H4 (cell line): ENCODE data around the gene GABRR2. TPM values are rescaled to one million over a fixed set of nuclear protein-coding genes. Genes with fewer than 3 reads are reported as not detected.
"Not testable (repeated sequence)": the region's sequence is repeated elsewhere in the genome, so short reads cannot be mapped to it uniquely, and the experiment has no call there.

ENCODE experiments used
- DNase-seq: peaks from one replicate; pipeline ENCODE4 v3.0.0-alpha.2; 2015; ENCODE audit warnings: low spot score
- total RNA-seq: library from RNA; depleted of rRNA; stranded (reverse); fragments of >200 nt; shearing (Covaris generic); gene quantifications from 2 replicates; pipeline ENCODE4 v1.2.3, GENCODE V29; 2014

The GABRR2 gene
- total RNA-seq, 1 experiment from 2014 or later, result 0.08 TPM

- DNase-seq, result no peak
Measured at GRCh38 chr6:89257781-89258180, 57.3 kb downstream of the GABRR2 start.

- DNase-seq, result no peak
Measured at GRCh38 chr6:89257346-89257745, 57.8 kb downstream of the GABRR2 start.

GRCh38 chr6:89255417-89255816 is 59.7 kb downstream of the GABRR2 start:
- no peak for DNase-seq

GRCh38 chr6:89254569-89254968 is 60.5 kb downstream of the GABRR2 start:
- DNase-seq, result no peak

- no peak for DNase-seq
Measured at GRCh38 chr6:89252907-89253306, 62.2 kb downstream of the GABRR2 start.

- no peak for DNase-seq
Measured at GRCh38 chr6:89251976-89252375, 63.1 kb downstream of the GABRR2 start.

GRCh38 chr6:89251170-89251569 is 63.9 kb downstream of the GABRR2 start:
- no peak for DNase-seq

GRCh38 chr6:89250239-89250638 is 64.9 kb downstream of the GABRR2 start:
- DNase-seq, result no peak

GRCh38 chr6:89244241-89244985 is 70.7 kb downstream of the GABRR2 start:
- no peak for DNase-seq

- no peak for DNase-seq
Measured at GRCh38 chr6:89243331-89243629, 71.8 kb downstream of the GABRR2 start.

GRCh38 chr6:89242574-89243330 is 72.3 kb downstream of the GABRR2 start:
- peak; percentile 39 for DNase-seq

GRCh38 chr6:89239338-89239737 is 75.8 kb downstream of the GABRR2 start:
- no peak for DNase-seq

GRCh38 chr6:89237158-89237557 is 77.9 kb downstream of the GABRR2 start:
- no peak for DNase-seq

GRCh38 chr6:89233605-89234004 is 81.5 kb downstream of the GABRR2 start:
- DNase-seq, result not testable (repeated sequence)

GRCh38 chr6:89222712-89223039 is 92.4 kb downstream of the GABRR2 start:
- no peak for DNase-seq

GRCh38 chr6:89221971-89222711 is 93.0 kb downstream of the GABRR2 start:
- DNase-seq, result peak; percentile 23

- DNase-seq, result no peak
Measured at GRCh38 chr6:89221129-89221528, 94.0 kb downstream of the GABRR2 start.

GRCh38 chr6:89217299-89217910 is 97.7 kb downstream of the GABRR2 start, which contains the start of gene GABRR1:
TSS of gene GABRR1 (minus strand) at chr6:89217358. CDS start at chr6:89217322, 36 bp downstream.
- no peak for DNase-seq

GRCh38 chr6:89216411-89216810 is 98.7 kb downstream of the GABRR2 start:
- no peak for DNase-seq

- no peak for DNase-seq
Measured at GRCh38 chr6:89215391-89215790, 99.7 kb downstream of the GABRR2 start.

- DNase-seq, result no peak
Measured at GRCh38 chr6:89214197-89214596, 100.9 kb downstream of the GABRR2 start.

GRCh38 chr6:89212472-89212871 is 102.6 kb downstream of the GABRR2 start:
- DNase-seq, result no peak
